Dermis blood vessel endothelial cell (primary cell): ENCODE results near the gene BIRC5. TPM values are rescaled to one million over a fixed set of nuclear protein-coding genes. Genes with fewer than 3 reads are reported as not detected.
A peak's percentile ranks its signal among the peaks of the same experiment; 100 is the strongest.

Experiments used
- DNase-seq: peaks from one replicate; pipeline ENCODE4 v3.0.0; 2010
- total RNA-seq: library from RNA; depleted of rRNA; stranded (reverse); fragments of >200 nt; gene quantifications from 2 replicates; pipeline ENCODE4 v1.2.3, GENCODE V29; 2014

BIRC5 gene
- total RNA-seq, 1 donor from 2014 or later = 23.5 TPM

DNA sequence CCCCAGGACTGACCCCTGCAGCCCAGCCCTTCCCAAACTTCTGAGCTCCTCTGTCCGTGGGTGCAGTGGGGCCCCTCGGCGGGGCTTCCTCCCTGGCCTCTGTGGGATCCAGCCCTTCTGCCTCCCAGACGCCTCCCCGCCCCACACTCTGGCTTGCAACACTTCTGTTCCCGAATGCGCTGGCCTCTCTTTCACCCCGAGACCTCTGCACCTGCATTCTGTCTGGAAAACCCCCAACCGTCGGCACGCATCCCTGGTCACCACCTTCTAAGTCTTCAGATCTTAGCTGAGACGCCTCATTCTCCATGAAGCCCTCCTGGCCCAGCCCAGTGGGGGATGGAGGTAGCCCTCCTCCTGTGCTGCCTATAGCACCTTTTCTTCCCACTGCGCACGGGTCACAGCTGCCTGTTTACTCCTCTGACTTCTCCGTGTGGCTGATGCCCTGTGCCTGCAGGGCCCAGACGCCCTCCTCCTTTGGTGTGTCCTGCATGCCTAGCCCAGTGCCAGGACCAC, 43.8 kb downstream of the BIRC5 start:
- no peak for DNase-seq

DNA sequence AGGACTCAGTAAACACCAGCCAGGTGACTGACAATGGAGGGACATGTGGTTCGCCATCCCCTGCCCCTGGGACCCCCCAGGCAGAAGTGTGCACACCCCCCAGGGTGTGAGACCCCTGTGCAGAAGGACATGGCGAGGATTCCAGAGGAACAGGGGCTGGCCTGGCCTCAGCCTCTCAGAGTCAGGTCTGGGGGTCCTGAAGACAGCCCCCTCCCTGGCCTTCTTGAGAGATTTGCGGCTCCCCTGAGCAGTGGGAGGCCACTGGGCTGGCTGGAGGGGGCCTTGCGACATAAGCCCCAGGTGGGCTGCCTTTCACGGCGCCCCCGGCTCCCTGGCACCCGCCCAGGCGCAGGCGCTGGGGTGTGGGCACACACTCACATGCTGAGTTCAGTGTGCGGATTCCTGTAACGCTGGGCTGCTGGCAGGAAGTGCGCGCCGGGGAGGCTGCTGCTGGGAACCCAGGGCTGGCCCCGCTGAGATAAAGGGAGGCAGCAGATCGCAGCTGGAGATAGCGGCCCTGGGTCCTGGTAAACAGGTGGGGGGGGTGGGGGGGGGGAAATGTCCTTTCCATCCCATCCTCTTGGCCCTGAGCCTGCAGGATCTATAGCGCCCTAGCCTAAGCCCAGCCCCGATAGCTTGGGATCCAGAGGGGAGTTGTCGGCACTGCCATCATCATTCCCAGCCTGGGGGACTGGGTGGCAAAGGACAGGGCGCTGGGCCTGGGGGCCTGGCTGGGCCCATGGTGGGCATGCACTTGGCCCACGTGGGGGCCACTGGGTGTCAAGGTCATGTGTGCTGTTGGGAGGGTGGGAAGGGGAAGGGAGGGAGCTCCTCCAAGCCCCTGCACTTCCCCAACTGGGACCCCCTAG, 44.5 kb downstream of the BIRC5 start:
- DNase-seq = peak; percentile 67

DNA sequence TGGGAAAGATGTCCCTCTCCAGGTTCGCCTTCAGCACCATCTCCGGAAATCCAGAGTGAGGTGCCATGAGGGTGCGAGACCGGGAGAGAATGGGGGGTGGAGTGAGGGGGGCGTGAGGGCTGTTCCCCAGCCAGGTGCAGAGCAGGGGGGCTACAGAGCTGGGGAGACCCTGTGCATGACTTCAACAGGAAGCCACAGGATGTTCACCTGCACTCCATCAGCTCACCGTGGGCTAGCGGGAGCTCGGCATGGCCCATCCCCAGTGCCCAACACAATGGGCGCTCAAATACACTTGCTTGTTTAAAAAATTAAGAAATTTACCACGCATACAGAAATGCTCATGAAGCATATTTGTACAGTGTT, 45.1 kb downstream of the BIRC5 start:
- DNase-seq = no peak

GRCh38 chr17:78263063-78263735, 49.1 kb downstream of the BIRC5 start:
- DNase-seq = peak; percentile 27

DNA sequence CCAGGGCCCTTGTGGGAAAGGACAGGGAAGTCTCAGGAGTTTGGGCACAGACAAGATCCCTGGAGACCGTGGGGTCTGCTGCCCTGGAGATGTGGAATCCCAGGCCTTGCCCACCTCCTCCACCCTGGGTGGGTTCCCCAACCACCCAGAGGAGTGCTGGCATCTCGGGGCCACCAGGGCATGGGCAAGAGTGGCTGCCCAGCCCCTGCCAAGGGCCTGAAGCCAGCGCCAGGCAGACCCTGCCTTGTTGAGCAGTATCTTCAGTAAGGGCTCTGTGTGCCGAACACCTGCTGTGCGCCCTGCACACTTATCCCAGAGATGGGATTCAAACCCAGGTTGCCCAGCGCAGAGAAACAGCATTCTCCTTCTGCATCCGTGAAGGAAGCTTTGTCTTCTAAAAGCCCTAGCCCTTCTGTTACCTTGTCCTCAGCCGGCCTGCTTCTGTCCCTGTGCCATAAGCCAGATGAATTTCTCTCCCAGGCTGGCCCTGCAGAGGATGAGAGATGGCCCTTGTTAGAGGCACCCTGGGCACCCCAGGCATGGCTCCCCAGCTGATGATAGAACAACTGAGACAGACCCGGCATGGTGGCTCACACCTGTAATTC, 49.8 kb downstream of the BIRC5 start:
- DNase-seq = no peak

GRCh38 chr17:78264590-78264989, 50.5 kb downstream of the BIRC5 start:
- DNase-seq = no peak

DNA sequence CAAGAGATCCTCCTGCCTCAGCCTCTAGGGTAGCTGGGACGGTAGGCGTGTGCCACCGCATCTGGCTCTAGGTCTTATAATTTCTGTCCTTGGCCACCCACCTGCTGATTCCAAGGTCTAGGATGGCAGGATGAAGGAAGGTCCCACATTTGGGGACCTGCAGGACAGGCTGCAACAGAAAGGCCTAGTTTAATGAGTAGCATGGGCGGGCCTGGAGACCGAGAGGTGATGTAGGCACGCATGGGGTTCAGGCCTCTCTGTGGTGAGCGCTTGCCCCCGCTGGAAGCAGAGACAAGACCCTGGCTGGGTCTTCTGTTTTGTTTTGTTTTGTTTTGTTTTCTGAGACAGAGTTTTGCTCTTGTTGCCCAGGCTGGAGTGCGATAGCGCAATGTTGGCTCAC, 51.1 kb downstream of the BIRC5 start:
- DNase-seq = no peak

DNA sequence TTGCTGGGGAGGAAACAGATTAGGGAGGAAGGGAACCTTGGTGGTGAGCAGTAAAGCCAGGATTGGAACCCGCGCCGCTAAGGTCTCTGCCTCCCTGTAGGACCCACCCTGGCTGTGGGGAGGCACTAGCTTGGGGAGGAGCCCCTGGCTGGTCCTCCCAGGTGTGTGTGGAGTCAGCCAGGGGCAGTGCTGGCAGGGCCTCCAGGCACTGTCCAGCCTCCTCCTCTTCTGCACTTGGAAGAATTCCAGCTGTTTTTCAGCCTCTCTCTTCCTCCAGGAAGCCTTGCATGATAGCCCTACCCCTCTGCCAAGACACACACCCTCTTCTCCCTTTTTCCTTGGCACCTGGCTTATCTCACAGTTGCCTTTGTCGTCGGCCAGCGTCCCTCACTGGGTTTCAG, 52.2 kb downstream of the BIRC5 start:
- no peak for DNase-seq

GRCh38 chr17:78266771-78267170, 52.7 kb downstream of the BIRC5 start:
- no peak for DNase-seq

- DNase-seq = no peak
Measured at GRCh38 chr17:78267253-78268073, 53.4 kb downstream of the BIRC5 start.

- DNase-seq = no peak
Measured at GRCh38 chr17:78268191-78268874, 54.3 kb downstream of the BIRC5 start.

GRCh38 chr17:78268951-78269905, 55.2 kb downstream of the BIRC5 start:
- DNase-seq = no peak

DNA sequence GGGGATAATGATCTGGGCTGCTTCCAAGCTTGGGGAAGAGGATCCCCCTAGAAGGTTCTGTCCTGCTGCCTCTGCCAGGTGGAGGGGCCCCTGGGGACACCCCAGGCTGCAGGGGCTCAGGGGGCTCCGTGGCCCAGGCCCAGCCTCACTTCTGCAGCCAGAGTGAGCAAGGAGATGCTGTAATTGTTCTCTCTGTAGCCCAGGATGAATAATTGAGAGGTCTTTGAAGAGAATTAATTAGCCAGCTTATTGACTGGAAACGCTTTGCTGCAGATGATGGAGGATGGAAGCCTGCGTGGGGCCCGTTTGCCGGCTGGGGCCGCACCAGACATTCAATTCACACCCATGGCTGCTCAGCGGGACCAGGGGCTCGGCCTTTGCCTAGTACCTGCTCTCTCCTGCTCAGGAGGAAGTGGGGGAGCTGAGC, 55.9 kb downstream of the BIRC5 start:
- no peak for DNase-seq

- DNase-seq = no peak
Measured at GRCh38 chr17:78271419-78272170, 57.5 kb downstream of the BIRC5 start.

GRCh38 chr17:78272181-78272913, 58.3 kb downstream of the BIRC5 start:
- DNase-seq = no peak

DNA sequence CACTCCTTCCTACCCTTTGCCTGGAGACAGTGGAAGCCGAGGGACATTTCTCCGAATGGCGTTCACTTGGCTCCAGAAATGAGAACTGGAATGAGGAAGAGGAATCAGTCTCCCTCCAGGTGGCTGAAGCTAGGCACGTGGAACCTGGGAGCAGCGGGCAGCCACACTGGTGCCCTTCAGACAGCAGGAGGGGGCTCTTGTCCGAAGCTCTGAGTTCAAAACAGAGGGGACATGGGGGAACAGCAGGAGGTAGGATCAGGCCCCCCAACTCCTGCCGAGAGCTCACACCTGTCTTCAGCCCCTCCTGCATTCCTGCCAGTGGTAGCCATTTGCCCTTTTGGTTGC, 58.8 kb downstream of the BIRC5 start:
- DNase-seq = no peak

- no peak for DNase-seq
Measured at GRCh38 chr17:78273813-78274212, 59.8 kb downstream of the BIRC5 start.
